GM12874 (cell line): ENCODE data around the gene ARHGEF4.

Experiments used
- TF ChIP-seq, protein P1 (sequence below): IDR thresholded peaks from 2 replicates; pipeline ENCODE4 v1.5.1; 2011; ENCODE audit warnings: low read depth, mild to moderate bottlenecking, control low read depth, low read length, moderate library complexity; ENCODE audit not compliant: insufficient read depth

Gene ARHGEF4

DNA sequence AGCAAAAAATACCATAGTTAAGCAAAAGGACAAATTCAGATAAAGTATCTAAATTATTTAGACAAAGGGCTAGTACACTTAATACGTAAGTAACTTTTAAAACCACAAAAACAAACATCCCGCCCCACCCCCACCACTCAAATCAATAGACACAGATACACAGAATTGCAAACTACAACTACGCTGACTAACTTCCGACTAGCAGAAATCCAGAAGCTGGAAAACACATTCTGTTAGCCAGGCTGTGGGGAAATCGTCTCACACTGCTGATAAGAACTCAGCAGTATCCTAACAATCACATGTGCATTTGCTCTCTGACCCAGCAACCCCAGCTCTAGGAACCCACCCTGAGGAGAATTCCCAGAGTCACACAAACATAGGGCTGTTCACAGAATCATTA lies 240.0 kb downstream of the ARHGEF4 start:
- TF ChIP-seq, protein P1, sequence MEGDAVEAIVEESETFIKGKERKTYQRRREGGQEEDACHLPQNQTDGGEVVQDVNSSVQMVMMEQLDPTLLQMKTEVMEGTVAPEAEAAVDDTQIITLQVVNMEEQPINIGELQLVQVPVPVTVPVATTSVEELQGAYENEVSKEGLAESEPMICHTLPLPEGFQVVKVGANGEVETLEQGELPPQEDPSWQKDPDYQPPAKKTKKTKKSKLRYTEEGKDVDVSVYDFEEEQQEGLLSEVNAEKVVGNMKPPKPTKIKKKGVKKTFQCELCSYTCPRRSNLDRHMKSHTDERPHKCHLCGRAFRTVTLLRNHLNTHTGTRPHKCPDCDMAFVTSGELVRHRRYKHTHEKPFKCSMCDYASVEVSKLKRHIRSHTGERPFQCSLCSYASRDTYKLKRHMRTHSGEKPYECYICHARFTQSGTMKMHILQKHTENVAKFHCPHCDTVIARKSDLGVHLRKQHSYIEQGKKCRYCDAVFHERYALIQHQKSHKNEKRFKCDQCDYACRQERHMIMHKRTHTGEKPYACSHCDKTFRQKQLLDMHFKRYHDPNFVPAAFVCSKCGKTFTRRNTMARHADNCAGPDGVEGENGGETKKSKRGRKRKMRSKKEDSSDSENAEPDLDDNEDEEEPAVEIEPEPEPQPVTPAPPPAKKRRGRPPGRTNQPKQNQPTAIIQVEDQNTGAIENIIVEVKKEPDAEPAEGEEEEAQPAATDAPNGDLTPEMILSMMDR = no peak

DNA sequence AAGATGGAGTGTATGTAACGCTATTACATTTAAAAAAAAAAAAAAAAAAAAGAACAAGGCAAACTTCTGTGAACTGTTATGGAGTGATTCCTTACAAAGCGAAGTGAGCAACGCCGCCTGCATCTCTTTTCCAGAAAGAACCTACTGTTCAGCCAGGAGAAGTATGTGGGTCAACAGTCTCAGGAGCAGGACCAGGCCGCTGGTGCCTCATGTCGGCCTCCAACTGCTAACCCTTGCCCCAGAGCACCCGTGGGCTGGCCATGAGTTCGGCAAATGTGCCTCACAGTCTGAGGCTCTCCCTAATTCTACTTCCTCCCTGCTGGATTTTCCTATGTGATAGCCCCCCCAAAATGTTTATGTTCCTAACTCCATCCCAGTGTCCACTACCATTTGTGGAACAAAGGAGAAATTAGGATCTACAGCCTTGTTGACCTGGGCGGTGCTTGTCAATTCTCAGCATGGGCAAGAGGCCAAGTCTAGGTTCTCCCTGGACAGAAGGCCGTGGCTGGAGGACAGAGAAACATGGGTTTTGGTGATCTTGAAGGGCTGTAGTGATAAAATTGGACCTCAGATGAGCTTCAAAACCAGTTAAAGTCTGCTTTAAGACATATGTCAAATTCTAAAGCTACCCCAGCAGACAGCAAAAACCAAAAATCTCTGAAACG lies 240.6 kb downstream of the ARHGEF4 start:
- TF ChIP-seq, protein P1 = no peak

GRCh38 chr2:131077966-131078365 lies 241.3 kb downstream of the ARHGEF4 start:
- TF ChIP-seq, protein P1 = no peak

DNA sequence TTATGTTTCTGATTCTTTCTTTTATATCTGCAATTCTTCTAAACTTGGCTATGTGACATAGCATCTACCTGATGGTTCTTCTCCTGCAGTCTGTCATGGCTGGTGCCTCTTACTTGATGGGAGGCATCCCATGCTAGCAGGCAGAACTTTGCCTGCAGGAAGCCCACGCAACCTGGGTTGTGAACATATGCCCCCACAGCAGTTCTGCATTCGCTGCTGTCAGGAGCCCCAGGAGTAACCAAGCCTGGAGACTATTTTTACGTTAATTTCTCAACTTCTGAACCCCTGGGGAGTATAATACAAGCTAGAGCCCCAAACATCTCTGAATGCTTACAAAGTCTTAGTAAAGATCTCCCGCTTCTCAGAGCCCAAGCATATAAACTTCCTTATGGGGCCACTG lies 244.5 kb downstream of the ARHGEF4 start:
- TF ChIP-seq, protein P1 = no peak

GRCh38 chr2:131085646-131086045 lies 248.9 kb downstream of the ARHGEF4 start:
- TF ChIP-seq, protein P1 = no peak

GRCh38 chr2:131092458-131093005 lies 255.8 kb downstream of the ARHGEF4 start:
- TF ChIP-seq, protein P1 = no peak

GRCh38 chr2:131093006-131093695 lies 256.4 kb downstream of the ARHGEF4 start, which contains the start of gene FAM168B:
TSS of gene FAM168B (minus strand) at chr2:131093460. CDS start at chr2:131082646, 10,814 bp downstream.
- TF ChIP-seq, protein P1 = no peak
